WERI-Rb-1 (cell line): Measurements from ENCODE around the gene ALMS1.
A peak's percentile ranks its signal among the peaks of the same experiment; 100 is the strongest.
"Not testable (repeated sequence)": the region's sequence is repeated elsewhere in the genome, so short reads cannot be mapped to it uniquely, and the experiment has no call there.

Experiments used
- DNase-seq: peaks from one replicate; pipeline ENCODE4 v3.0.0-alpha.2; 2020
- H3K27ac ChIP-seq: fragments of 250-450 bp; sonication (Bioruptor Pico); 2 replicates; pipeline ENCODE4 v1.5.1; 2020; ENCODE audit warnings: mild to moderate bottlenecking, moderate library complexity
- H3K27me3 ChIP-seq: fragments of 250-450 bp; sonication (Bioruptor Pico); 2 replicates; pipeline ENCODE4 v1.5.1; 2021; ENCODE audit warnings: mild to moderate bottlenecking, low read depth, moderate library complexity; ENCODE audit not compliant: insufficient read depth, severe bottlenecking
- H3K36me3 ChIP-seq: fragments of 250-450 bp; sonication (Bioruptor Pico); 2 replicates; pipeline ENCODE4 v1.5.1; 2020; ENCODE audit warnings: mild to moderate bottlenecking, moderate library complexity
- H3K4me3 ChIP-seq: 2 replicates; pipeline ENCODE4 v1.5.1; 2011; ENCODE audit warnings: low read depth, mild to moderate bottlenecking, control low read depth, low read length
- H3K9me3 ChIP-seq: fragments of 250-450 bp; sonication (Bioruptor Pico); 2 replicates; pipeline ENCODE4 v1.5.1; 2021; ENCODE audit warnings: mild to moderate bottlenecking, moderate library complexity; ENCODE audit not compliant: severe bottlenecking
- CTCF ChIP-seq: IDR thresholded peaks from 2 replicates; pipeline ENCODE4 v1.5.1; 2011; ENCODE audit warnings: low read depth, mild to moderate bottlenecking, control low read depth, inconsistent platforms, low read length

Gene ALMS1

GRCh38 chr2:73528688-73529087 is 143.1 kb downstream of the ALMS1 start:
- H3K9me3 ChIP-seq: peaks cover 12% of the 10 kb centered on the region
- TF ChIP-seq CTCF: no peak
- no peak for DNase-seq

GRCh38 chr2:73530773-73531172 is 145.1 kb downstream of the ALMS1 start:
- Histone ChIP-seq H3K9me3 (peaks cover 12% of the 10 kb centered on the region), H3K36me3 (peaks cover 44% of the 10 kb centered on the region)
- not testable (repeated sequence) for H3K27ac ChIP-seq, DNase-seq, H3K27me3 ChIP-seq, H3K4me3 ChIP-seq

More at GRCh38 chr2:73528688-73529087, 143.1 kb downstream of the ALMS1 start:
- no peak overlapping the region for H3K4me3 ChIP-seq
- peaks cover 42% of the 10 kb centered on the region for H3K36me3 ChIP-seq
- H3K27me3 ChIP-seq: no peaks in the 10 kb centered on the region
- H3K27ac ChIP-seq: no peak overlapping the region

- Histone ChIP-seq H3K36me3 (peaks cover 58% of the 10 kb centered on the region), H3K27ac (no peak overlapping the region), H3K4me3 (no peak overlapping the region), H3K9me3 (peaks cover 20% of the 10 kb centered on the region), H3K27me3 (no peaks in the 10 kb centered on the region)
- DNase-seq: no peak
- TF ChIP-seq CTCF: no peak
Measured at GRCh38 chr2:73532381-73532780, 146.7 kb downstream of the ALMS1 start.

- H3K27me3 ChIP-seq: no peaks in the 10 kb centered on the region
- H3K4me3 ChIP-seq: no peak overlapping the region
- H3K27ac ChIP-seq: no peak overlapping the region
- no peak for DNase-seq
- peaks cover 23% of the 10 kb centered on the region for H3K9me3 ChIP-seq
- no peak for TF ChIP-seq CTCF
- peaks cover 56% of the 10 kb centered on the region for H3K36me3 ChIP-seq
Measured at GRCh38 chr2:73536133-73536840, 150.7 kb downstream of the ALMS1 start.

GRCh38 chr2:73560875-73561274 is 175.2 kb downstream of the ALMS1 start:
- Histone ChIP-seq H3K27ac (peak overlapping the region; percentile 51), H3K36me3 (peaks cover 20% of the 10 kb centered on the region)
- not testable (repeated sequence) for H3K4me3 ChIP-seq, H3K9me3 ChIP-seq, H3K27me3 ChIP-seq
- peak; percentile 24 for DNase-seq

GRCh38 chr2:73561422-73561821 is 175.8 kb downstream of the ALMS1 start:
- Histone ChIP-seq H3K9me3 (no peaks in the 10 kb centered on the region), H3K36me3 (peaks cover 23% of the 10 kb centered on the region)
- no peak for DNase-seq

More at GRCh38 chr2:73561422-73561821, 175.8 kb downstream of the ALMS1 start:
- Histone ChIP-seq H3K27ac (0 out of 2 replicates have a peak overlapping the region, but pooled peaks have one; percentile 51), H3K27me3 (no peaks in the 10 kb centered on the region), H3K4me3 (no peak overlapping the region)
- no peak for TF ChIP-seq CTCF
